GM19239 (cell line): ENCODE results near the gene PIGK.

Experiments
- DNase-seq: peaks from one replicate; pipeline ENCODE4 v3.0.0; 2011; ENCODE audit warnings: low spot score; ENCODE audit not compliant: insufficient read length
- FAIRE-seq: peaks from 2 replicates; lab custom pipeline; 2011; peaks lifted over from hg19 to GRCh38; lab: Jason Lieb, UNC

Gene PIGK

DNA sequence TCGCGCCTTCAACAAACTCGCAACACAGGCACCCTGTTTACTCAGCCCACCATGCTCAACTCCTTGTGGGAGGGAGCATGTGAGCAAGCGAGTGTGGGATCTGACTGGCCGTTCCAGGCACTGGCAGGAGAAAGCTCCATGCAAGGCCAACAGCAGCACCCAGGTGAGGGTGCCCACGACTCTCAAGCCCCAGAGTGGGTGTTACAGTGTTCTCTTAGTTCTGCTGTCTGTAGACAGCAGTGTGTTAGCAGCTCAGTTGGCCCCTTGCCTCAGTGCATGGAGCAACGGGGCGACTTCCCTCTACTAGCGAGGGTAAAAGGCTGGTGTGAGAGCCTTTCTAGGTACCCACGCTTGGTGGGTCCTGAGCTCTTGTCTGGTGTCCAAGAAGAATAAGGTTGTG, 114.6 kb downstream of the PIGK start:
- FAIRE-seq, result no peak
- no peak for DNase-seq

DNA sequence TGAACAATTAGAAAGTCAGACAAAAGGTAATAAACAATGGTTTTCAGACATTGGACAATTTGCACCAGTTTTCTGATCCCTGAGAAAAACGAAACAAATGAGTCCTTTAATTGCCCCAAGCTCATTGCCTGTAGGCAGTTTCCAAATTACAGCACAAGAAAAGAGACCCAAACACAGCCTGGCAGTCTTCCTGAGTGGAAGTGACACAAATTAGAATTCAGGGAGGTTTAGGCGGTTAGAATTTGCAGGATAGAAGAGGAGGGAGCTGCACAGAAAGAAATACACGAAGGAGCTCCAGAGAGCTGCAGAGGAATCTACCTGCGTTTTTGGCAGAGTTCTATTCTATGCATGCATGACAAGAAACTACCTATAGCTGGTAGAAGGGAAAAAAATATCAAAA, 115.7 kb downstream of the PIGK start:
- FAIRE-seq, result no peak
- DNase-seq, result no peak

DNA sequence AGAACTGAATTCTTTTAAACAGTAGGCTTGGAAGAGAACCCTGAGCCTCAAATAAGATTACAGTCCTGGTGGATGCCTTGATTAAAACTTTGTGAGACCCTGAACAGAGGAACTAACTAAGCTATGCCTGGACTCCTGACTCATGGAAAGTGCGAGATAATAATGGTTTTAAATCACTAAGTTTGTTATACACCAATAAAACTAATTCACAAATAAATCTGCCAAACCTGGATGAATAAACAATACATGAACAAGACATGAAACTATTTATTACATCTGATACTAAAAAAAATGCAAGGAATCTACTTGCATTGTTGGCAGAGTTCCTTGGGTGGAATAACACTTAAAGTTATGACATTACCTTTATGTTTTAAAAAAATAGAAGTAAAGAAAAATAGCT, 118.4 kb downstream of the PIGK start:
- no peak for FAIRE-seq

DNA sequence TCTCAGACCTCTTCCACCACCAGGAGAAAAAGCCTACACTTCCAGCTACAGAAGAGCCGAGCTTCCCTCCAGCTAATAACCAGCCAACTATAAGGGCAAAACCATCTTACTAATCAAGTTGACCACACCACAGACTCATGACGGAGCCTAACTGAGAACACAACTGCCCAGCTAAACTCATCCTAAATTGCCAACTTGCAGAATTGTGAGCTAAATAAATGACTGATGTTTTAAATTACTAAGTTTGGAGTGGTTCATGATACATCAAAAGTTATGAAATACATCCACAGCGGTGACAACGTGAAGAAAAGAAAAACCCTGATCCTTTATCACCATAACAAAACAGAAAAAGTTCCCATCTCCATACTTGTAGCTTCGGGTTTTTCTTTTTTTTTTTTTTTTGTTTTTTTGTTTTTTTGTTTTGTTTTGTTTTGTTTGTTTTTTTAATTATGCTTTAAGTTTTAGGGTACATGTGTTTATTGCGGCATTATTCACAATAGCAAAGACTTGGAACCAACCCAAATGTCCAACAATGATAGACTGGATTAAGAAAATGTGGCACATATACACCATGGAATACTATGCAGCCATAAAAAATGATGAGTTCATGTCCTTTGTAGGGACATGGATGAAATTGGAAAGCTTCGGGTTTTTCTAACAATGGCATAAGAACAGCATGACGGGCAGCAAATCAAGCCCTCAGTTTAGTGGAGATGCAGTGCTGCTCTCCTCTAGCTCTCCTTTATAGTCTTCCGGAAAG, 122.6 kb downstream of the PIGK start:
- no peak for DNase-seq
- FAIRE-seq, result no peak

More for the DNA sequence above, 118.4 kb downstream of the PIGK start:
- no peak for DNase-seq

DNA sequence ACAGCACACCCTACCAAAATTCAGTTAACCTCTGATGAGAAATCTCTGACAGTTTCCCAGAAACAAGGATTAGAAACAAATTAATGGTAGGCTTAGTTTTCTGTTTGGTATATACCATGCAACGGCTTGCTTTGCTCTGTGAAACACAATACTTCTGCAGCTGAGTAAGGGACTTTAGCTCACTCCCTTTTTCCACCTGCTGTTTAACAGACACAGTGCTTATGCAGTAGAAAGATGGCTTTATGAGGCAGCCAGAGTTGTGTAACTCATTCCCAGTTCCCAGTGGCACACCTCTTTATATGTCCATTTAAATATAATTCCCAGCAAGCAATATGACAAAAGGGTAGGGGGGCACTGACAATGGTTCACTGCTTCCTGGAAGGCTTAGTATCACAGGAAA, 124.0 kb downstream of the PIGK start:
- no peak for DNase-seq

DNA sequence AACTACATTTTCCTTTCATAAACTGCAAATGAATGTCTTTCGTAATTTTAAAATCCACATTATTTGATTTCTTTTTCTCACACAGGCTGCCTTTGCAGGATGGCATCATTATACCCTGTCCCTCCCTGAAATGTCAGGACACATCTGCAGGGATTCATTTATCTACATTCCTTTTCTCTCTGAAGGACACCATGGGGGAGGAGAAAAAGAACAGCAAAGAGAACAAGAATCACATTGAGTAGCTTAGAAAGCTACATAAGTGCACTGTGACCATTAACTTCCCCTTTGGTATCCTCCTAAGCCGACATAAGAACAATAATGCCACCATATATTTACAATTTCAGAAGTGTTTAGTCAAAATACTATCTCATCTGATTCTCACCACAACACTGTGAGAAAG, 129.5 kb downstream of the PIGK start:
- FAIRE-seq (no peak), DNase-seq (no peak)

More for the DNA sequence above, 124.0 kb downstream of the PIGK start:
- FAIRE-seq, result no peak

DNA sequence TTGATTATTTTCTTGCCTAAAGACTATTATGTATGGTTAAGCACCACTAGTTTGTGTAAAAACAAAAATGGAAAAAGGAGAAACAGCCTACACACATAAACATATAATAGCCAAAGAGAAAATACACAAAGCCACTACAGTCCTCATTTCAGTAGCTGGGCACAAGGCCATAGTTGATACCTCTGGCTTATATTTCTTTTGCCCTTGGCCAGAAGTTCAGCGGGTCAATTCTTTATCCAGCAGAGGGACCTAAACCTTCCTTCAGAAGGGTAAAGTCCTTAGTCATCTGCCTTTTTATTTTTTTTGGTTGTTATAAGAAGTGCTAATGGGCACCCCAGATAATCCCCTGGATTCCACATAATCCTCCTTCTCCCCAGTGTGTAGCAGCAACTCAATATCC, 134.1 kb downstream of the PIGK start:
- DNase-seq, result no peak
- no peak for FAIRE-seq

DNA sequence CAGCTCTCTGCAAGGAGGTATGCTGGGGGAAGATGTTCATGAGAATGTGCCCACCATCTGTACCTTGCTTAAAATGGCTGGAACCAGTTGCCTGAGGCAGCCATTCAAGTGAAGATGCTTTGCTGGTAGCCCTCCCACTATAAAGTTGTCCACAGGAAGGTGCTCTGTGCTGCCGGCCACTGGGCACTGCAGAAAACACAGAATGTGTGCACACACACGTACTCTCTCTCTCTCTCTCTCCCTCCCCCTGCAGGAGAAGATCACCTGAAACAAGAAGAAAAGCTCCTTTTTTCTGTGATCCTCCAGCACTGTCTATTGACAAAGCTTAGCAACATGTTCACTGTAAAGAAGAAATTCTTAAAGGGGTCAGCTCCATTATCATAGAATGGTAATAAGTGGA, 134.8 kb downstream of the PIGK start:
- FAIRE-seq (no peak), DNase-seq (no peak)

DNA sequence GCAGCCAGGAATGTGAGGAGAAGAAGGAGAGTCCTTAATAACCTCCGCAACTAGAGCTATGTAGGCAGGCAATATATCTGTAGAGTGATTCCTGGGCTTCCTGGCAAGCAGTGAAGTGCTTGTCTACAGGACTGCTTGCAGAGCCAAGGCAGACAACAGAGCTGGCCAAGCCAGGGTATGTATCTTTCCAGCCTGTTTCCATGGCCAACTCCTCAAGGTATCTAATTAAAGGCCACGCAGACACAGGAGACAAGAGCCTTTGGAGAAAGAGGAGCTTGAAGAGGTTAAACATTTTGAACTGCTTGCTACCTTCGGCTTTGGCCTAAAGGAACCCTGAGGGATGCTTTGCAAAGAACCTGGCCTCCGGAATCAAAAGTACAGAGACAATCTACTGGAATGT, 137.4 kb downstream of the PIGK start:
- FAIRE-seq, result no peak
- no peak for DNase-seq

DNA sequence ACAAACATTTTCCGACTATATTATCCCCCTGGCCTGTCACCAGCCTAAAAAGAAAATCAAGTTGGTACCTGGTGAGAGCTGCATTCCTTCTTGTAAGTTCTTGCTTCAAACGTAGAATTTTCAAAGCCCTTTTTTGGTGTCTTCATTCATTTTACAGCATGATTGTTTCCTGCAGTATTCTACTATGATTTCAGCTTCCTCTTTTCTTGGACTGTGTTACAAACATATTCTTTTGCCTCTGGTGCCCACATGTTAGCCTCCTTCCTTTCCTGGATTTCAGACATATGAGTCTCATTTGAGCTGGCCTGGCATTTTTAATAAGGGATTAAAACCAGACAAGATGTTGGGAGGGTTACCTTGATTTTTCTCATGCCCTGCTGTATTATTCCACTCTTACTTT, 142.5 kb downstream of the PIGK start:
- DNase-seq (no peak), FAIRE-seq (no peak)

DNA sequence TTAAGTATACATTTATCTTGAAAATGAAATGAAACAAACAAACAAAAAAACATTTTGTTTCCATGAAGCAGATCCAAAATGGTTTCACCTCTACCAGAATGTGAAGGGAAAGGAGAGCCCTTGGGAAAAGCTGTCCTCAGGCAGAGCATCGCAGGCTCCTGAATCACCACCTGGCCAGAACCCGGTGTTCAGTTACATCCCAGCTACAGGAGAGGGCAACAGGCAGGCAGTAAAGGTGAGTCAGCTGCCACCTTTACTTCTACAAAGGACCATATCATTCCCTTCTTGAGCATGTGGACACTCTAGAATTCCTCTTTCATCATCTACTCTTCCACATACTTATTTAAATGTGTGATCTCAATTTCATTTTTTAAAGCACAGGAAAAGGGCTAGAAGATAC, 151.2 kb downstream of the PIGK start:
- DNase-seq (no peak), FAIRE-seq (no peak)

DNA sequence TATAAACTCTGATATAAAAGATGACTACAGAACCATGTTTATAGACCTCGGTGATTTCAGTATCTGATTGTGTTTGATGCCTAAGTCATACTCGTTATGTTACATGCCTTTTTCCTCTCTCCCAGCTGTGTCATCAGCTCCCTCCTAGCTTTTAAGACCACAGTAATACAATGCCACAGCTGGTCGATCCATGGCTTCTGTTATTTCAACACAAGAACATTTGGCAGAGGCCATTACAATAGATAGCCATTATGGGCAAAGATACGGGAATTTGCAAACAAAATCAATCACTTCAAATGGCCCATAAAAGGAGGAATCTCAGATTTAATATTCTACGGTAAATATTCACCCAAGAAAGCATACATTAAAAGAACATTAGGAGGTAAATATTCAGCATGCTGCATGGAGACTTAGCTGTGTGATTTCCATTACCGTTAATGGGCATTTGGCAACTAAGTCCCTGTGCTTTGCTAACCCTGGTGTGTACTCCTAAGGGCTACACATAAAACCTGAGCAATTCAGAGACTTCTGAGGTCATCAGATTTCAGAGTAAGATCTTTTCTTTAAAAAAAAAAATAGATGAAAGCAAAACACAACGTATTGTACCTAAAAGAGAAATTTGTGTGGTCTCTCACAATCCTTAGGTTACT, 153.4 kb downstream of the PIGK start:
- DNase-seq (no peak), FAIRE-seq (no peak)

DNA sequence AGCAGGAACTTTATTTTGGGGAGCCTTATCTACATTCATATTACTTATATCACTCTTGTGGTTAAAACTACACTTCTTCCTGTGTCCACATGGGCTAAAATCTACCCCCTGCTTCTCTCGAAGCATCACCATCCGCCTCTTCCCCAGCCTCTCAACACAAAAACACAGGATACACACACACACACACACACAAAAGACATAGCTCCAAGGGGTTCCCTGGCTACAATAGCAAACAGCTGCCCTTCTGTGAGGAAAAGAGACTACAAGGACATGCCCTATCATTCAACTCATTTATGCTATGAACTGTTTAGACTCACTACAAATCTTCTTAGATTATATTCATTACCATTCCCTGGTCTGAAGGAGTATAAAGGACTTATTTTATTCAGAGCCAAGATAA, 155.0 kb downstream of the PIGK start:
- DNase-seq, result no peak
- no peak for FAIRE-seq

DNA sequence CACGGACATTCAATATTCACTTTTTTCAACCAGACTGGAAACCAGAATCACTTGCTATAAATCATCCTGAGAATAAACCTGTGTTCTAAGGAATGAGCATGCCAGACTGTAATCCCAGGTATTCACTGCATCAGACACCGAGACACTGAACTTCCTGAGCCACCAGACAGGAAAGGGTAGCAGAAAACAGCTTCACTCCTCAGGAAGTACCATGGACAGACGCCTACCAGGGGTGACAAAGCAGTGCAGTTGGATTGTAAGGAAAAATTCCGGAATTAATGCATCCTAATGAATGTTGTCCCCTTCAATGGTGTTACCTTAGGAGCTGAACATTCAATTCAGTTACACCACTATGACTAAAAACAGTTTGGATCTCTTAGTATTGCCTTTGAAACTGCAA, 156.1 kb downstream of the PIGK start:
- FAIRE-seq (no peak), DNase-seq (no peak)

DNA sequence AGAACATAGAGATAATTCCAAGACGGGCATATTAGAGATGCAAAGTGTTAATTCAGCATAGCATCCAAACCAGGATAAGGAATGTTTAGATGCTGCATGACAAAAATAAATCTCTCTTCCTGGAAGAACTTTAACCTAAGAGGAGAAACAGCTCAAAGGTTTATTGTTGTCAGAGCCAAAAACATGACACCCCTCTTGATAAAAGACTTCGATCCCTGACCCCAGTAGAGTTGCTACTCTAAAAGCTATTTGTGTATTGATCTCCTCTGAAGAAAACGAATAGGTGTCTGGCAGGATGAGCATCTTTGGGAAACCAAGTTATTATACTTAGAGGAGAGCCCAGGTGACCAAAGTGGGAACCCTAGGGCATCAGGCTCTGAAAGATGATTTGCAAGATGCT, 158.1 kb downstream of the PIGK start:
- no peak for FAIRE-seq
- DNase-seq, result no peak

DNA sequence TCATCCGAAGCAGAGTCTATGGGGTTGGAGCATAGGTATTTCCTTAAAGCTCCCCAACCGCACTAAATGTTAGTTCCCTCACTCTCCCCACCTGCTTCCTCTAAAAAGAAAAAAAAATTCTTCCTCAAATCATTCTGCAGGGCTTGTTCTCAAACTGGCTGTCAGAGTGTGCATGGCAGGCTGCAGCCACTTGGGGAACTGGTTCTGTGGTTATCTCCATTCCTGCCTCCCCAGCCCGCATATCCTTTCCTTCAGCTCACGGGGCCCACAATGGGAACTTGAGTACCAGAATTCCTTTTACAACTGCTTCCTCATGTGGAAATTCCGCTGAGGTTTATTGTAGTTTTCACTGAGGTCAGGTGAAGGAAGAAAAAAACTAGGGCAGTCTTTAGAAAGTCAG, 159.2 kb downstream of the PIGK start:
- no peak for DNase-seq
- FAIRE-seq, result no peak

DNA sequence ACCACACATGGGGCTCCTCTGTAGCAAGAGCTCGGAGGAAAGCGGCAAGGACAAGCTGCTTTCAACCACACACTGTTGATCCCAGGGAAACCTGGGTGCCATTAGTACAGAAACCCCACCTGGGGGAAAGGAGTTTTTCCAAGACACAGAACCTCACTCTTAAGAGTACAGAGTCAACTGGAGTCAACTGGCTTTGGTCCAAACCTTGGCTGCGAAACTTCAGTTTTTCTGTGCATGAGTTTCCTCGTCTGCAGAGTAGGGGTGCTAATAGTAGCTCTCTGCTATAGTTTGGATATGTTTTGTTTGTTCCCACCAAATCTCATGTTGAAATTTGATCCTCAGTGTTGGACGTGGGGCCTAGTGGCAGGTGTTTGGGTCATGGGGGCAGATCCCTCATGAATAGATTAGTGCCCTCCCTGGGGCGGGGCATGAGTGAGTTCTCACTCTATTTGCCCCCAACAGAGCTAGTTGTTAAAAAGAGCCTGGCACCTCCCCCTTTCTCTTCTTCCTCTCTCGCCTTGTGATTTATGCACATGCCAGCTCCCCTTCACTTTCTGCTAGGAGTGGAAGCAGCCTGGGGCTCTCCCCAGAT, 161.1 kb downstream of the PIGK start:
- DNase-seq, result no peak
- no peak for FAIRE-seq

DNA sequence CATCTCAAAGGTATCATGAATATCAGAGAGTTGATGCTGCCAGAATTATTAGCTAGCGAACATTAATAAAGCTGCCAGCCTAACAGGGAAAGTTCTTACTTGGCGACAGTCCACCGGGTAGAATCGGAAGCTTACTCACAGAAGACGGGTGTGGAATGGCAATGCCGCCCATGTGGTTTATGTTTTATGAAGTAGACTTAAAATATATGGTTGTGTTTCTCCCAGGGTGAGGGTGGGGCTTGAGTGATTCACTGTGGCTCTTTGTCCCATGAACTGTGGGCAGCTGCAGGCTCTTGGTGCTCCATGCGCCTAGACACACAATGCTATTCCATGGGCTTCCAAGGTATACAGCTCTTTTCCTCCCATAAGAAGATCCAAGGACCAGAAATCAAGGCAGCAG, 162.7 kb downstream of the PIGK start:
- no peak for DNase-seq

DNA sequence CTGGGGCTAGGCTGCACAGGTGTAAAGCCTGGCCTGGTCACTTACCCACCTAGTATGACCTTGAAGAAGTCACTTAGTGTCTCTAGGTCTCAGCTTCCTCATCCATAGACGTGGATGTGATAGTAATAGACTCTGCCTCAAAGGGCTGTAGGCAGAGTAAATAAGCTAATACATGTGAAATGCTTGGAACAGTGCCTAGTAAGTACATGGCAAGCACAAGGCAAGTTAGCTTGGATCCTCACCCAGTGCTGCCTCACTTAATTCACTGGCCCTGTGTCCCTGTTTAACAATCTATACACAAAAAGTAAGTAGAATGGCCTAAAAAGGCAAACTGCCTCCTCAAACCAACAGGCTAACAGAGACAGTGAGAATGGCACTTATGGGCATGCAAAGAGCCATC, 167.8 kb downstream of the PIGK start:
- FAIRE-seq, result no peak
- no peak for DNase-seq

More for the DNA sequence above, 162.7 kb downstream of the PIGK start:
- no peak for FAIRE-seq

DNA sequence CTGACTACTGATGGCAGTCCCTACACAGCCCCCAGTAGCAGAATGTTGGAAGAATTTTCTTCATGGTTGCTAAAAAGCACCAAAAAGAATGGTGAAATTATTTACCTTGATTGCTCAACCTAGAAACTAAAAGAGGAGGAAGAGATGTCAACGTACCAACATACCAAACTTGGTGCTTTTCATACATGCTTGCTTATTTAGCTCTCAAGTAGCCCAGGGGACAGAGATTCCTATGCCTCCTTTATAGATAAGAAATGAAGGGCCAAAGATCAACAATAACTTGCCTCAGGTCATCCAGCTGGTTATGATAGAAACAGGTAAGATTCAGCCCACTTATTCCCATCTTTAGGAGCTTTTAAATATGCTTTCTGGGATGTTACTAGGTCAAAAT, 170.6 kb downstream of the PIGK start:
- DNase-seq, result no peak
- FAIRE-seq, result no peak

DNA sequence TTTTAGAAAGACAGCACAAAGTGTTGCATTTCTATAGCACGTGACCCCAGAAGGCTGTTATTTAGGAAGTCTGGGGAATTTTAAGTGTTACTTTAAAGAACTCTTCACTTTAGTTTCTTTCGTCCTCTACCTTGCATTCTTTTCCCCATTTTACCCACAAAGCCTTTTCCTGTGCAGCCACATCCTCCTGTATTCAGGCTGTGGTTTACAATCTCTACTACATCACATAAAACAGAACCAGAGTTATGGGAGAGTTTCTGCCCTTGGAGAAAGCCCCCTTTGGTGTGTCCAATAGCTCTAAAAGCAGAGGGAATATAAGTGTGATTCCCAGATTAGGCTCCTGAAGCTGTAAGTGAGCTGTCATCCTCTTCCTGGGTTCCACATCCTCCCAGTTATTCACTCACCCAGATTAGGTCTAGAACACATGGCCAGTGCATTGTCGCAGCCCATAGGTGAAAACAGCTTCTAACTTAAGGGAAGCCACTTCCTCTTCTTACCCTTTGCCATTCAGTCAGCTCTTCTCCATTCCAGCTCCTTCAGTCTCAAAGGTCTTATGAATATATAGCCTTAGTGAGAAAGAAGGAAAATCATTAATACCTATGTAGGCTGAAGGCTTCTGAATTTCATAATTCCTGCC, 171.1 kb downstream of the PIGK start:
- FAIRE-seq (no peak), DNase-seq (no peak)
